GM18502 (cell line): ENCODE results near the gene BORCS5.
A peak's percentile ranks its signal among the peaks of the same experiment; 100 is the strongest.
"Not testable (repeated sequence)": the region's sequence is repeated elsewhere in the genome, so short reads cannot be mapped to it uniquely, and the experiment has no call there.

Experiments used
- ATAC-seq: cut with Tn5 transposase; IDR thresholded peaks from one replicate; pipeline ENCODE4 v1.9.1; 2021; ENCODE audit warnings: mild to moderate bottlenecking; ENCODE audit not compliant: unreplicated experiment, poor library complexity

Gene BORCS5

DNA sequence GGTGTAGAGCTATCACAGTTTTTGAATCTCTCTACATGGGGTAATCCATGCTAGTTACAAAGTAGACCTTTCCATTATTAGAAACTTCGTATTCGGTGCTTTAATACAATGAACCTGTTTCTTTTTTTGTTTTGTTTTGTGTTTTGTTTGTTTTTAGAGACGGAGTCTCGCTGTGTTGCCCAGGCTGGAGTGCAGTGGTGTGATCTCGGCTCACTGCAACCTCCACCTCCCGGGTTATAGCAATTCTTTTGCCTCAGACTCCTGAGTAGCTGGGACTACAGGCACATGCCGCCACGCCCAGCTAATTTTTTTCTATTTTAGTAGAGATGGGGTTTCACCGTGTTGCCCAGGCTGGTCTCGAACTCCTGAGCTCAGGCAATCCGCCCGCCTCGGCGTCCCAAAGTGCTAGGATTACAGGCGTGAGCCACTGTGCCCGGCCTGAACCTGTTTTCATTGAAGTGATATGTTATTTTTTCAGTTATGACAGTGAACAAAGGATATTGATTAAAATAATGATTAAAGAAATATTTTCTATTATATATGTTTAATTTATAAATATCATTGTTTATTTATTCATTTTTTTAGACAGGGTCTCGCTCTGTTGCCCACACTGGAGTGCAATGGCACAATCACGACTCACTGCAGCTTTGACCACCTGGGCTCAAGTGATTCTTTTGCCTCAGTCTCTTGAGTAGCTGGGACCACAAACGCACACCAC, 5.3 kb upstream of the BORCS5 start:
- not testable (repeated sequence) for ATAC-seq

DNA sequence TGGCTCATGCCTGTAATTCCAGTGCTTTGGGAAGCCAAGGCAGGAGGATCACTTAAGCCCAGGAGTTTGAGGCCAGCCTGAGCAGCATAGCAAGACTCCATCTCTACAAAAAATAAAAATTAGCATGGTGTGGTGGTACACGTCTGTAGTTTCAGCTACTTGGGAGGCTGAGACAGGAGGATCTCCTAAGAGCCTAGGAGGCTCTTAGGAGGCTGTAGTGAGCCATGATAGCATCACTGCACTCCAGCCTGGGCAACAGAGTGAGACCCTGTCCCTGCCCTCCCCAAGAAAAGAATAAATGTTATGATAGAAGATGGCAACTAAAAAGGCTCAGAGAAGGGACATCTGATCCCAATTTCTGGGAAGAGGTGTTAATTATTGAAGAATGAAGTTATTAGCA, 3.6 kb upstream of the BORCS5 start:
- no peak for ATAC-seq

GRCh38 chr12:12353807-12354206, 3.1 kb upstream of the BORCS5 start:
- no peak for ATAC-seq

GRCh38 chr12:12356467-12356895, 397 bp upstream of the BORCS5 start:
- ATAC-seq: no peak

GRCh38 chr12:12357719-12358461, 1.0 kb downstream of the BORCS5 start:
- no peak for ATAC-seq

- ATAC-seq: no peak
Observed at GRCh38 chr12:12358528-12358927, 1.6 kb downstream of the BORCS5 start.

DNA sequence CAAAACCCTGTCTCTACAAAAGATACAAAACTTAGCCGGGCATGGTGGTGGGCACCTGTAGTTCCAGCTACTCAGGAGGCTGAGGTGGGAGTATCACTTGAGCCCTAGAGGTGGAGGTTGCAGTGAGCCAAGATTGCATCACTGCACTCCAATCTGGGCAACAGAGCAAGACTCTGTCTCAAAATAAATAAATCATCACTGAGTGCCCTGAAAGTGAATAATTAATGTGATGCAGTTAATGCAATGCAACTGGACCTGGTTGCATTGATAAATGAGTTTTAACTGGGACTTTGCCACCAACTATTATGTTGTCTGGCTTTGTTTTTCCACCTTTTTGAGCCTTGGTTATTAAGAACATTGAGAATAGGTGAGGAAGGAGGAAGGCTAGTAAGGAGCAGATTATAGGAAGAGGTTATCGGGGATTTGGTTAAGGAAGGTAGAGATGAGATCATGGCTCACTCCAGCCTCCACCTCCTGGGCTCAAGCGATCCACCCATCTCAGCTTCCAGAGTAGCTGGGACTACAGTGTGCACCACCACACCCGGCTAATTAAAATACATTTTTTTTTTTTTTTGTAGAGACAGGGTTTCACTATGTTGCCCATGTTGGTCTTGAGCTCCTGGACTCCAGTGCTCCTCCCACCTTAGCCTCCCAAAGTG, 8.0 kb downstream of the BORCS5 start:
- no peak for ATAC-seq

- no peak for ATAC-seq
Observed at GRCh38 chr12:12365446-12365802, 8.5 kb downstream of the BORCS5 start.

DNA sequence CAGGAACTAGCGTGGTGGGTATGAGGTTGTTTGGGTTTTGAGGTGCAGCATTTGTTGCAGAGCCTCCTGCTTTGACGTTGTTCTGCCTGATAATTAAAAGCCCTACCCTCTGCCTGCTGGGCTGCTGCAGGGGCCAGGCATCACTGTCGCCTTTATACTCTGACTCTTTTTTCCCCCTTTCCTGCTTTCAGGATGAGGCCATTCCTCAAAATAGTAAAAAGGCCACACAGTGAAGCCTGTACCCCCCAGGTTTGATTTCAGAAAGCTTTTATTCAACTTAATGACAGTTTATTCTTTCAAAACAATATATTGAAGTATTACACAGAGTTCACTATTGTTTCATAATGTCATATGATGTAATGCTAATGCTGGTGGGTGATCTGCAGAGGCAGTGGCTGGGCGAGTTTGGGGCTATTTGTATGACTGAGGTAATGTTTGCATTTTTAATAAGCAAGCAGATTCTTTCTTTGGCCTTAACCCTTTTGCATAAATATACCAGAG, 9.1 kb downstream of the BORCS5 start:
- ATAC-seq: no peak

GRCh38 chr12:12366701-12367481, 10.0 kb downstream of the BORCS5 start:
- no peak for ATAC-seq

DNA sequence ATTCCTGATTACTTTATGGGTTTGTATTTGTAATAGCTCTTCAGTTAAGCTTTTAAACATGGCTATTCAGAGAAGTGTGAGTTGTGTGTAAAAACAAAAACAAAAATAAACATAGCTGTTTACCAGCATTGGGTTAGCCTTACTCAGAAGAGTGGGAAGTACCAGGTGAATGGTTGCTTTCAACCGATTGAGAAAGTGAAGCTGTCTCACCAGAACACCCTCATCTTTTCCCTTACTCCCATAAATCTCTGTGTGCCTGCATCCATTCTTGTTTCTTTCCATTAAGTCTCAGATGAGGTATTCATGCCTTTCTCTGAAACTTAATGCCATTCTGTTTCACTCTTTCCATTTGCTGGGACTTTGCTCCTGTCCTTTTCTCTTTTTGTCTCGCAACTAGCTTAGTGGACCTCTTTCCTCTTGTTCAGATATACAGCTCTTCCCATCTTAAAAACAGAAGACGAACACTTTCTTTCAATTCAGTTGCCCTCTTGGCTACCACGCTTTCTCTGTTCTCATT, 10.7 kb downstream of the BORCS5 start:
- no peak for ATAC-seq

DNA sequence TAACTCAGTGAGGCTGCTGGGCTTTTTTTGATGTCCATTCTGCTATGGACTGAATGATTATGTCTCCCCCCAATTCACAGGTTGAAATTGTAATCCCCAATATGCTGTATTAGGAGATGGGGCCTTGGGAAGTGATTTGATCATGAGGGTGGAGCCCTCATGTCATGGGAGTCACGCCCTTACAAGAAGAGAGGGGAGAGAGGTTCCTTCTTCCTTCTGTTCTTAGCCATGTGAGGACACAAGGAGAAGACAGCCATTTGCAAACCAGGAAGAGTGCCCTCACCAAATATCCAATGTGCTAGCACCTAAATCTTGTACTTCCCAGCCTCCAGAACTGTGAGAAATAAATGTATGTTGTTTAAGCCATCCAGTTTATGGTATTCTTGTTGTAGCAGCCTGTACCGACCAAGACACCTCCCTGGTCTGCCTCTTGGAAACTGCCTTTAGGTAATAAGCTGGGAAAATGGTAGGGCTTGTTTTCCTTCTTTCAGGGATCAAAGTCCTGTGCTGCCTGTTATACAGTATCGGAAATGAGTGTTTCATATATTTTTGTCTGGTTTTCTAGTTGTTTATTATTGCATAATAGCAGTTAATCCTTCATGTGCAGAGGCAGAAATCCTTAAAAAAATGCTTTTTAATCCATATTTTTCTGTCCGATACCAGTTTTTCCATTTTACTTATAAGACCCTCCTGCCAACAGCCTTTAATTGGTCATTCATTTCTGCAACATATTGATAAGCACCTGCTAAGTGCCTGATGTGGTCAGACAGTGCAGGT, 16.3 kb downstream of the BORCS5 start:
- no peak for ATAC-seq

GRCh38 chr12:12376646-12377448, 20.0 kb downstream of the BORCS5 start:
- ATAC-seq: peak; percentile 63

- ATAC-seq: no peak
Observed at GRCh38 chr12:12378616-12379015, 21.7 kb downstream of the BORCS5 start.

GRCh38 chr12:12379831-12380730, 23.2 kb downstream of the BORCS5 start:
- no peak for ATAC-seq

- no peak for ATAC-seq
Observed at GRCh38 chr12:12380949-12381593, 24.2 kb downstream of the BORCS5 start.

- ATAC-seq: no peak
Observed at GRCh38 chr12:12381982-12382381, 25.1 kb downstream of the BORCS5 start.
